ENCODE results near the gene OTX2.

The OTX2 gene

DNA sequence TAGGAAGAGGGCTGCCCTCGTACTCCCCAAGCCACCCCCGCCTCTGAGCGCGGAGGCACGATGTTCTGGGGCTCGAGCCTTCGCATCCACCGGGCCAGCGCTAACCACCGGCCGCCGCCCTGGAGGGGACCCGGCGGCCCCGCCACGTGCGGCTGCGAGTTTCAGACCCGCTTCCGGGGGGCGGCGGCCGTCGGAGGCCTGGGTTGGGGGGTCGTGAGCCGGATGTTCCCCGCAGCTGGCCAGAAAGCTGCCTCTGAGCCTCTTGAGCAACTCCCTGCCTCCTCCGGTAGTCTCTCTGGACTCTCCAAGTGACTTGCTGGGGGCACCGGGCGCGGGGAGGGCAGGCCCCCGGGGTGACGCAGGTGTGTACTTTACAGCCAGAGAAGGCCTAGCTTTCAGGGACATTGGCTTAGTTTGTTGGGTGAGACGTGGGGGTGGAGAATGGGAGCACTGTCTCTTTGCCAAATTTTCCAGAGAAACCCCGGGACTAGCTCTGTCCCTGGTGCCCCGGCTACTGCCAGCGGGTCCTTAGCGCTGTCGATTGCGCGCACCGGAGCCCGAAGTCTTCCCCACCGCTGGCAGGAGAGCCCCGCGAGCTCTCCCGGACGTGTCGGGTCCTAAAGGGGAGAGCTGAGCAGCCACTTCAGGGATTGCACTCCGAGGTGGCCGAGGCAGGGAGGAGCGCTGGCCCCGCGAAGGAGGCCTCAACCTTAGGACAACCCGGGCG is 15.6 kb downstream of the OTX2 start:
- DNase-seq: no peak

- DNase-seq: no peak
Observed at GRCh38 chr14:56794088-56794556, 16.2 kb downstream of the OTX2 start.

GRCh38 chr14:56789955-56790354 is 20.3 kb downstream of the OTX2 start:
- DNase-seq: no peak

DNA sequence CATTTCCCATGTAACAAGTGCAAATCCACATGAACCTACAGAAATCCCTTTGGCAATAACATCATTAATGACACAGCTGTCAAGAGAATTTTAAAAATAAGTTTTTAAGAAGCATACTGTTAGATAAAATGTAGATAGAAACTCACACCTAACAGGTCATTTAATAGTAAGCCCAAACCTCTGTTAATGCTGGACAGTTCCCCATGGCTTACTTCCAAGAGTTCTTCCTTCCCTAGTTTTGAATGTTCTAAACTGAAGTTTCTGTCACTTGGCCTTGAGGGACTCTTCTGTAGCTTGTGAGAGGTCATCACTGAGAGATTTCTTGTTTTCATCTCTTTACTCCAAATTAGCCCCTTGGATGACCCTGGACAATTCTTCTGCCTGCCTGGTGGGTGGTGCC is 22.7 kb downstream of the OTX2 start:
- DNase-seq: no peak

DNA sequence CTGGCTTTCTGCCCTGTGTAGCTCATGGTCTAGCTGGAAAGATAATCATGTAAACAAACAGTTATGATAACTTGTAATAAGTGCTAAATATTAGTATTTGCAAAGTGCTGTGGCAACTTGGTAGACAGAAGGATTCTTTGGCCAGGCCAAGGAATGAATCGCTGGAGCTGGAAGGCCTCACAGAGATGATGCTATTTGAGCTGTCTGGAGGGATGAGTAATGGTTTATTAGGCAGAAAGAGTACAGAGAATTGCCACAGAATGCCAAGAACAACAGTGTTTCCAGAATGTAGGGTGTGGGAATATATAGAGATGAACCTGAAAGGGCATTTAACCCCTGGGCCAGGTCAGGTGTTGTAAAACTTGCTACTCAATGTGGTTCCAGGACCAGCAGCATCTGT is 27.6 kb downstream of the OTX2 start:
- no peak for DNase-seq

DNA sequence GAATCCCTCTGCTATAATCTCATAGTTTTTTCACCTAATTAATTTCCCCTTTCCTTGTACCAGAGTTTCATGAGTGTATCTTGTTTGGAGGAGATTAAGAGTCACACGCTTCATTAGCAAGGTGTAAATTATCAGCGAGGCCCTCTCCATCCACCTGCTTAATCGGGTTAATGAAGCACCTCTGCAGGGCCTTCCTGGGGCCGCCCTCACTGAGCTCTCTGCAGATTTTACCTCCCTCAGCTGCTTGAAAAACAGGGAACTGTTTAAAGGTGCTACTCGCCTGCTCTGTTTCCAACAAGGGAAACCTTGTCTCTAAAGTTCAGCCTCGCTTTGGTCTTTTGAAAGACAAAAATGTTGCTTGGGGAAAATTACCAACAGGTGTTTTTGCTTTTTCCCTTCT is 35.8 kb downstream of the OTX2 start:
- DNase-seq: no peak

DNA sequence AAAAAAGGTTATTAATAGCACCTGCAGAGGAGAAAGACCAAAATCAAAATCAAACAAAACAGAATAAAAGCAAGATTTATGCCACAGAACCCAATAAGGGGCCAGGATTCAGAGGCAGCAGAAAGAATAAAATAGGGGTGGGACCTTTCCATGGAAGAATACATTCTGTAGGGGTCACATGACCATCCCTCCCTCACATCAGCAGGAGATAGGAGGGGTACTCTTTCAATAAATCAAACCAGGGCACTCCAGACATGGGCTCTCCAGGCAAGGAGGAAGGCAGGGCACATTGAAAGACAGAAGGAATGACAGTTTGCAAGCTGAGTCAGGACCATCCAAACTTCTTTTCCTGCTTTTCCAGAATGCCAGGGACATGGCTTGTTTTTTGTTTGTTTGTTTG is 39.8 kb downstream of the OTX2 start:
- DNase-seq: no peak

DNA sequence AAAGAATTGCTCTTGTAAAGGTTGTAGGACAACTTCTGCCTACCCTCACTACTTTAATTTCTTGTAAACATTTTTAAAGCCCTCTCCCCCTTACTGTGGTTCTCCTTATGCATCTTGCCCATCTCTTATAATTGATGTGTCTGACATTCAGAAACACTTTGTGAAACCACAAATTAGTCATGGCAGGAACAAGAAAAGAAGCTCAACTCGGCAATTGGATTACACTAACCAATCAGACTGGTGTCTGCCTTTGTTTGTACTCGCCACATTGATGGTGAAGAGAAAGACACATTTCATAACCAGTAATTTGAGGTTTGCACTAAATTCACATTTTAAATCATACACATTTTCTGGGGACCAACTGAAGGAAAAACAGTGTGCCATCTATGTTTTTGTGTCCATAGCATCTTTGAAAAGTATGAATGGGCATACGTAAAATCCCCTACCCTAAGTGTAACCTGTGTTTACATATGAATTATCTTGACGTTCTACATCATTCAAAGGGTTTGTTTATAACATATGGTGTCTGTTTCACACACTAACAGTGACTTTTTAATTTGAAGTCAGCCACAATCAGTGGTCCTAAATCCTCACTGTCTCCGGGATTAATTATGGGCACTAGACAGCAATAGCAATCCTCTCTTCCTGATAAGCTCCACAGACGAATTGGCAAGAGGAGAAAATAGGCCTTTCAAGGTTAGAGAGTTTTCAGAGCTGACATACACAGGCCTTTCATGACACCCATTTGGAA is 49.9 kb downstream of the OTX2 start:
- DNase-seq: no peak

DNA sequence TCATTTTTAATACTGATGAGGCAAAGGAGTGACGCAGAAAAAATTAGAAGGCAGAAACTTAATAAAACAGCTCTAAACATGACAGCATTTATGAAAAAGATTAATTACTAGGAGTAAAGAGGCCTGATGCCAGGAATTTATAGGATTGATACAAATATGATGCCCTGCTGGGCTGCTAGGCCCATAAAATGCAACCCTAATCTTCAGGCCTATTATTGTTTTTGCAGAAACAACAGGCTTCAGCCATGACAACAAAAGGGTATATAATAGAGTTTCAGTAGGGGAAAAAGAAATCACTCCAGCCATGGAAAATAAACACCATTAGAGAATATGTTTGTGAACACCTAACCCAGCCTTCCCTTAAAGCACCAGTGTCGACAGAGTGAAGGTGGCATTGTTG is 50.6 kb downstream of the OTX2 start:
- no peak for DNase-seq

GRCh38 chr14:56759094-56759493 is 51.2 kb downstream of the OTX2 start:
- DNase-seq: no peak

- DNase-seq: no peak
Observed at GRCh38 chr14:56754921-56755320, 55.4 kb downstream of the OTX2 start.

- DNase-seq: no peak
Observed at GRCh38 chr14:56753396-56753795, 56.9 kb downstream of the OTX2 start.

DNA sequence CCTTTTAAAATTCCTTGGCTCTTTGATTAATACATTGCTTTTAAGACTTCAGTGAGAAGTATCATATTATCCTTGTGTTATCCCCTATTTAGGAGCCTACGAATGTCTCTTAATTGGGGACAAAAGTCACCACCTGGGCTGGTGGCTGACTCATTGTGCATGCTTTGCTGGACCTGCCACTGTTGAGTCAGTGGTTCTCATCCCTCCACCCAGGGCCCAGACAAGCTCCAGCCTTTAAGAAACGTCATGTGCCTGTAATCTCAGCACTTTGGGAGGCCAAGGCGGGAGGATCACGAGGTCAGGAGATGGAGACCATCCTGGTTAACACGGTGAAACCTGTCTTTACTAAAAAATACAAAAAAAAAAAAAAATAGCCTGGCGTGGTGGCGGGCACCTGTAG is 57.9 kb downstream of the OTX2 start:
- no peak for DNase-seq

GRCh38 chr14:56751471-56751870 is 58.8 kb downstream of the OTX2 start:
- DNase-seq: no peak

Data from activated T-cell treated with anti-CD3 and anti-CD28 coated beads, Interleukin-2, amount 50 U/mL, for 48 hours (primary cell).